HepG2 (cell line): ENCODE data around the gene CEACAM16. TPM values are rescaled to one million over a fixed set of nuclear protein-coding genes. Genes with fewer than 3 reads are reported as not detected.

Experiments
- ARID3A ChIP-seq: IDR thresholded peaks from 2 replicates; pipeline ENCODE4 v1.6.1; 2012; ENCODE audit warnings: low read depth, low read length, improper control_type of control experiment
- BATF2 ChIP-seq: sonication (generic); formaldehyde crosslinking; IDR thresholded peaks from 2 replicates; pipeline ENCODE4 v1.8.0; 2022; ENCODE audit warnings: mild to moderate bottlenecking, missing genetic modification reagents, moderate library complexity
- BORCS8-MEF2B ChIP-seq: sonication (generic); formaldehyde crosslinking; IDR thresholded peaks from 2 replicates; pipeline ENCODE4 v1.8.0; 2022; ENCODE audit warnings: mild to moderate bottlenecking, missing genetic modification reagents
- DRAP1 ChIP-seq: IDR thresholded peaks from 2 replicates; pipeline ENCODE4 v1.6.1; 2016; ENCODE audit warnings: missing genetic modification reagents, missing compliant biosample characterization
- EED ChIP-seq: sonication (generic); formaldehyde crosslinking; IDR thresholded peaks from 2 replicates; pipeline ENCODE4 v1.5.0; 2020; ENCODE audit warnings: mild to moderate bottlenecking, missing genetic modification reagents
- HNF4A ChIP-seq: sonication (generic); formaldehyde crosslinking; IDR thresholded peaks from 2 replicates; pipeline ENCODE4 v1.4.0; 2020; ENCODE audit warnings: missing genetic modification reagents
- KLF15 ChIP-seq: sonication (generic); formaldehyde crosslinking; IDR thresholded peaks from 2 replicates; pipeline ENCODE4 v1.8.1; 2023; ENCODE audit warnings: borderline replicate concordance, mild to moderate bottlenecking, inconsistent platforms, missing genetic modification reagents, mixed read lengths
- MEIS2 ChIP-seq: sonication (generic); formaldehyde crosslinking; IDR thresholded peaks from 2 replicates; pipeline ENCODE4 v1.9.0; 2021; ENCODE audit warnings: mild to moderate bottlenecking, missing genetic modification reagents
- MTF1 ChIP-seq: sonication (generic); formaldehyde crosslinking; IDR thresholded peaks from 2 replicates; pipeline ENCODE4 v1.5.0; 2020; ENCODE audit warnings: missing genetic modification reagents
- SIN3B ChIP-seq: fragments of 150-350 bp; IDR thresholded peaks from 2 replicates; pipeline ENCODE4 v1.6.1; 2014; ENCODE audit warnings: low read length
- THAP11 ChIP-seq: IDR thresholded peaks from 2 replicates; pipeline ENCODE4 v1.6.1; 2016; ENCODE audit warnings: missing biosample characterization, missing genetic modification reagents
- ZBTB21 ChIP-seq: sonication (generic); formaldehyde crosslinking; IDR thresholded peaks from 2 replicates; pipeline ENCODE4 v1.4.0; 2020; ENCODE audit warnings: missing genetic modification reagents
- ZBTB37 ChIP-seq: sonication (generic); formaldehyde crosslinking; IDR thresholded peaks from 2 replicates; pipeline ENCODE4 v1.4.0; 2020; ENCODE audit warnings: mild to moderate bottlenecking, missing genetic modification reagents
- ZBTB49 ChIP-seq: sonication (generic); formaldehyde crosslinking; IDR thresholded peaks from 2 replicates; pipeline ENCODE4 v1.4.0; 2020; ENCODE audit warnings: missing genetic modification reagents, borderline replicate concordance
- ZNF224 ChIP-seq: sonication (generic); formaldehyde crosslinking; IDR thresholded peaks from 2 replicates; pipeline ENCODE4 v1.5.0; 2020; ENCODE audit warnings: mild to moderate bottlenecking, missing genetic modification reagents
- ZNF639 ChIP-seq: conservative IDR thresholded peaks from 2 replicates; pipeline ENCODE4 v1.6.1; 2018; ENCODE audit warnings: missing genetic modification reagents
- ZNF768 ChIP-seq: sonication (generic); formaldehyde crosslinking; IDR thresholded peaks from 2 replicates; pipeline ENCODE4 v1.4.0; 2020; ENCODE audit warnings: missing genetic modification reagents
- ZNF816 ChIP-seq: sonication (generic); formaldehyde crosslinking; IDR thresholded peaks from 2 replicates; pipeline ENCODE4 v1.8.0; 2022; ENCODE audit warnings: missing genetic modification reagents, mild to moderate bottlenecking, borderline replicate concordance
- ZNF841 ChIP-seq: sonication (generic); formaldehyde crosslinking; IDR thresholded peaks from 2 replicates; pipeline ENCODE4 v1.8.1; 2023; ENCODE audit warnings: missing genetic modification reagents, borderline replicate concordance
- polyA plus RNA-seq, 8 experiments: library from polyadenylated mRNA; depleted of rRNA in 3 of 8; stranded (reverse) in 7 of 8; unstranded in 1 of 8; fragments of >200 nt; fragmentation: Illumina TruSeq in 4 of 8; extraction: Trizol in 4 of 8; gene quantifications; 2 replicates each; pipeline versions ENCODE4 v1.2.1 to v1.2.3, GENCODE V29; 2011 to 2016; ENCODE audit warnings: low read depth in 4 of 8, missing spikeins in 1 of 8, mixed read lengths in 1 of 8; ENCODE audit not compliant: insufficient read depth in 1 of 8
- total RNA-seq, 5 experiments: library from RNA; depleted of rRNA; stranded (reverse); fragments of >200 nt; fragmentation: Illumina TruSeq; extraction: Trizol; gene quantifications; 2 replicates each; pipeline ENCODE4 v1.2.3, GENCODE V29; 2016; ENCODE audit warnings: low read depth in 1 of 5
- TF ChIP-seq, protein P1 (sequence below): sonication (generic); formaldehyde crosslinking; IDR thresholded peaks from 2 replicates; pipeline ENCODE4 v1.4.0; 2020; ENCODE audit warnings: missing genetic modification reagents

Gene CEACAM16
- total and polyA plus RNA-seq, 2 of the 13 experiments (the other 11 are each of a cell fraction or from before 2014, with no cell fraction given), result not detected

GRCh38 chr19:44723952-44724319, 25.0 kb downstream of the CEACAM16 start (continued):
- TF ChIP-seq ARID3A (0 out of 2 replicates have a peak, but pooled peaks have one; percentile 24), ZNF841 (CRISPR knock-in tag) (no peak), MEIS2 (CRISPR knock-in tag) (0 out of 2 replicates have a peak, but pooled peaks have one; percentile 30), THAP11 (CRISPR knock-in tag) (no peak), ZNF639 (CRISPR knock-in tag) (no peak), ZNF768 (CRISPR knock-in tag) (peak; percentile 56; the same call in 1 of the 2 replicates), DRAP1 (CRISPR knock-in tag) (no peak), BATF2 (no peak), EED (no peak), ZNF816 (CRISPR knock-in tag) (no peak), ZNF224 (CRISPR knock-in tag) (no peak), ZBTB49 (CRISPR knock-in tag) (no peak), KLF15 (CRISPR knock-in tag) (peak; percentile 56; the same call in 1 of the 2 replicates), ZBTB37 (CRISPR knock-in tag) (peak; percentile 71; the same call in 1 of the 2 replicates), ZBTB21 (CRISPR knock-in tag) (no peak), BORCS8-MEF2B (CRISPR knock-in tag) (no peak), MTF1 (CRISPR knock-in tag) (no peak), HNF4A (peak; percentile 46), SIN3B (no peak)
- TF ChIP-seq, protein P1, sequence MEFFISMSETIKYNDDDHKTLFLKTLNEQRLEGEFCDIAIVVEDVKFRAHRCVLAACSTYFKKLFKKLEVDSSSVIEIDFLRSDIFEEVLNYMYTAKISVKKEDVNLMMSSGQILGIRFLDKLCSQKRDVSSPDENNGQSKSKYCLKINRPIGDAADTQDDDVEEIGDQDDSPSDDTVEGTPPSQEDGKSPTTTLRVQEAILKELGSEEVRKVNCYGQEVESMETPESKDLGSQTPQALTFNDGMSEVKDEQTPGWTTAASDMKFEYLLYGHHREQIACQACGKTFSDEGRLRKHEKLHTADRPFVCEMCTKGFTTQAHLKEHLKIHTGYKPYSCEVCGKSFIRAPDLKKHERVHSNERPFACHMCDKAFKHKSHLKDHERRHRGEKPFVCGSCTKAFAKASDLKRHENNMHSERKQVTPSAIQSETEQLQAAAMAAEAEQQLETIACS (CRISPR knock-in tag), result no peak
